Muscle layer of duodenum (tissue), 2 donors: ENCODE results near the gene MAX.
"Not testable (repeated sequence)": the region's sequence is repeated elsewhere in the genome, so short reads cannot be mapped to it uniquely, and the experiment has no call there.

Source experiments
- H3K27ac ChIP-seq: one replicate; pipeline ENCODE4 v1.7.0; 2013; ENCODE audit warnings: mild to moderate bottlenecking, low read length
- H3K27me3 ChIP-seq: one replicate; pipeline ENCODE4 v1.7.0; 2013; ENCODE audit warnings: low read depth, mild to moderate bottlenecking, control low read depth, low read length
- H3K36me3 ChIP-seq, 2 donors: one replicate each; pipeline ENCODE4 v1.7.0; 2013; ENCODE audit warnings: low read length in 2 of 2, control low read depth in 1 of 2, mild to moderate bottlenecking in 1 of 2; ENCODE audit not compliant: insufficient read depth in 2 of 2, control insufficient read depth in 1 of 2
- H3K4me1 ChIP-seq, 2 donors: one replicate each; pipeline ENCODE4 v1.7.0; 2013; ENCODE audit warnings: low read length in 2 of 2, mild to moderate bottlenecking in 2 of 2, control low read depth in 1 of 2, moderate library complexity in 1 of 2; ENCODE audit not compliant: insufficient read depth in 2 of 2, control insufficient read depth in 1 of 2
- H3K4me3 ChIP-seq, 2 donors: one replicate each; pipeline ENCODE4 v1.7.0; 2013; ENCODE audit warnings: low read length in 2 of 2, low read depth in 1 of 2, mild to moderate bottlenecking in 1 of 2
- H3K9me3 ChIP-seq, 2 donors: one replicate each; pipeline ENCODE4 v1.7.0; 2013; ENCODE audit warnings: low read length in 2 of 2, control low read depth in 1 of 2, mild to moderate bottlenecking in 1 of 2; ENCODE audit not compliant: control insufficient read depth in 1 of 2
- donor health status: healthy.

MAX gene

DNA sequence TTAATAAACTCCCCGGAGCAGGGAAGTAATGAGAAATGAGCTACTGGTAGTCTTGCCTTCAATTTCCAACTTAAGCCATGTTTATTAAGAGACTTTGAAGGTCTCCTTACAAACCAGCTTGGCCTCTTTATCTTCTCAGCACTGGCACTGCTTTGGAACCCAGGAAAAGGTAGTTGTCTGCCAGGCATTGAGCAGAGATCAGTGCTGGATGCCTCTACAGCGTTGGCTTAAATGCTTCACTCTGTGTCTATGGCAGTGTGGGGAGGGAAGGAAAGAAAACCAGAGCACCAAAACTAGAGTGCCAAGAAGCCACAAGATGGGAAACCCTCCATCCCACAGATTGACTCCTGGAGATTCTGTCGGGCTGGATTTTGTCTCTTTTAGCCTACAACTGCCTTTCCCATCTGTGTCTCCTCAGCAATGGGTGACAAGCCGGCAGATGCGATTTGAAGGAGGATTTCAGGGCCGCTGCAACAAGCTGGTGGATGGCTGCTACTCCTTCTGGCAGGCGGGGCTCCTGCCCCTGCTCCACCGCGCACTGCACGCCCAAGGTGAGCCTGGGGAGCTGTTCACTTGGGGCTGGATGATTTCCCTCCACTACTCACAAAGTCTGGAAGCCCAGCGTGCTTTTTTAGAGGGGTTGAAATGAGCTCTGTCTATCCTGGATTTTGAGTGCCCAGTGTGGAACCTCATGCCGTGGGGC is 58.3 kb downstream of the MAX start:
- Histone ChIP-seq H3K27me3 (no peaks in the 10 kb centered on the region), H3K27ac (no peak overlapping the region), H3K36me3 (peaks cover 15 to 20% of the 10 kb centered on the region in 2 donors), H3K9me3 (no peaks in the 10 kb centered on the region), H3K4me1 (no peaks in the 10 kb centered on the region), H3K4me3 (no peak overlapping the region)

DNA sequence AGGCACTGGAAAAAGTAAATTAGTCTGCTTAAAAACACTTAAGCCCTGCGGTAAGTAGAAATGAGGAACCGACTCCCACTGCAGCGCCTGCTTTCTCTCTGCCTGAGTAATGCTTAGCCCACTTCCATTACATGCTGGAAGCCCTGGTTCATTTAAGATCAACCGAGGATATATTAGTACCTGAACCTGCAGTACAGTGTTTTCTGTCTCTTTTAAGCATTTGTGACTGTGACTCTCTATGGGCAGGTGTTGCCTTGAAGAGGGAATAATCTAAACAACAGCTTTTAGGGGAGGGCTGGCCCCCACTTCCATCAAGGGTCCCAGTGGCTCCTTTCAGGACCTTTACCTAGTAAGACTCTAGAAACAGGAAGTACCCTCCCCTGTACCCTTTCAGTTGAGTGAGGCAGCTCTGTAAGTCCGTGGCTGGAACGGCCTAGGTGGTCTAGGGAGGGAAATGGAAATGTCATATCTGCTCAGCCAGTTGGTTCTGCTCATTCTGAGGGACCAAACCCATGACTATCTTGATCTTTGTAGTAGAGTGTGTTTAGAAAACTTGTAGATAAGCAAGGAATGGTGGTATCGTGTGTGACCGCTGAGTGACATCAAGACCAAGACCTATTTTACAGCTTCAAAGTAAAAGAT is 59.5 kb downstream of the MAX start:
- Histone ChIP-seq H3K36me3 (peaks cover 15 to 21% of the 10 kb centered on the region in 2 donors), H3K4me3 (no peak overlapping the region), H3K4me1 (no peaks in the 10 kb centered on the region), H3K9me3 (no peaks in the 10 kb centered on the region), H3K27me3 (no peaks in the 10 kb centered on the region), H3K27ac (no peak overlapping the region)

DNA sequence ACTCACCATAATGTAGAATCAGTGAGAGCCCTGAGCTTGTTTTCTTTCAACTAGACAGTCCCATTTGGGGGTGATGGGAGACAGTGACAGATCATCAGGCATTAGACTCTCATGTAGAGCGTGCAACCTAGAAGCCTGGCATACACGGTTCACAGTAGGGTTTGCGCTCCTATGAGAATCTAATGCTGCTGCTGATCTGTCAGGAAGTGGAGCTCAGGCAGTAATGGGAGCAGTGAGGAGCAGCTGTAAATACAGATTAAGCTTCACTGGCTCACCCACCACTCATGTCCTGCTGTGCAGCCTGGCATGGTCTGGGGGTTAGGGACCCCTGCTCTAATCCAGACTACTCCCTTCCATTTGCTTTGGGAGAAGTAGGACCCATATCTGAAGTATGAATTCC is 60.0 kb downstream of the MAX start:
- H3K4me3 ChIP-seq, result no peak overlapping the region
- H3K27me3 ChIP-seq, result no peaks in the 10 kb centered on the region
- no peaks in the 10 kb centered on the region for H3K4me1 ChIP-seq
- no peak overlapping the region for H3K27ac ChIP-seq
- no peaks in the 10 kb centered on the region for H3K9me3 ChIP-seq
- peaks cover 15 to 21% of the 10 kb centered on the region in 2 donors for H3K36me3 ChIP-seq

- Histone ChIP-seq H3K36me3 (peaks cover 15 to 21% of the 10 kb centered on the region in 2 donors), H3K4me1 (no peaks in the 10 kb centered on the region), H3K4me3 (no peak overlapping the region), H3K27ac (no peak overlapping the region), H3K27me3 (no peaks in the 10 kb centered on the region), H3K9me3 (no peaks in the 10 kb centered on the region)
These were observed 60.8 kb downstream of the MAX start for GRCh38 chr14:65041434-65041915.

DNA sequence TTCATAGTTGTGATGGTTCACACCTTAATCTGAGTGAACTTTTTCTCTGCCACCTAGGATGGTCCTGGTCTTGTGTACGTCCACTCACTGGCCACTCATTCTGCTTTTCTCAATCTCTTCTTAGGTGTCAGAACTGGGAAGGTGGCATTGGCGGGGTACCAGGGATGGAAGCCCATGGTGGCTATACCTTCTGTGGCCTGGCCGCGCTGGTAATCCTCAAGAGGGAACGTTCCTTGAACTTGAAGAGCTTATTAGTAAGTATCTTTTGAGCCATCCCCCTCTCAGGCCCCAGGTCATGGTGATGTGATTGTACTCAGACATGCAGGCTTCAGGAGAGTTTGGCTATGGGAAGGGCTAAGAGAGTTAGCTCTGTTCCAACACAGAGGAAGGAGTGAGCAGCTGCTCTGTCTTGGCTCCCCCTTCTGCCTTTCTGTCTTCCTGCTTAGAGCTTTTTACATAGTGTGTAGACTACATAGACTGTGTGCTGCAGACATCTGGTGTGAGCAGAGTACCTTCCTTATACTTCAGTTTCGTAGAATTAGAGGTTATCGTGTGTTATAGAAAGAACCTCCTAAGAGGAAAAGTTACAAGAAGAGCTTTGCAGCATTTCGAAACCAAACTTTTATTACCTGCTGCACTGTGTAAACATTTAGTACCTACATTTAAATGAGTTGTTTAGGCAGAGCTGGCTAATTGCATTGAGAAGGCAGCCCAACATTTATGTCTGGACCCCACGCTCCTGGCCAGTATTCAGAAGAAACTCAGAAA is 61.5 kb downstream of the MAX start:
- no peaks in the 10 kb centered on the region for H3K9me3 ChIP-seq
- H3K27me3 ChIP-seq, result no peaks in the 10 kb centered on the region
- H3K36me3 ChIP-seq, result peaks cover 15 to 21% of the 10 kb centered on the region in 2 donors
- no peaks in the 10 kb centered on the region for H3K4me1 ChIP-seq
- H3K4me3 ChIP-seq, result no peak overlapping the region
- H3K27ac ChIP-seq, result no peak overlapping the region

DNA sequence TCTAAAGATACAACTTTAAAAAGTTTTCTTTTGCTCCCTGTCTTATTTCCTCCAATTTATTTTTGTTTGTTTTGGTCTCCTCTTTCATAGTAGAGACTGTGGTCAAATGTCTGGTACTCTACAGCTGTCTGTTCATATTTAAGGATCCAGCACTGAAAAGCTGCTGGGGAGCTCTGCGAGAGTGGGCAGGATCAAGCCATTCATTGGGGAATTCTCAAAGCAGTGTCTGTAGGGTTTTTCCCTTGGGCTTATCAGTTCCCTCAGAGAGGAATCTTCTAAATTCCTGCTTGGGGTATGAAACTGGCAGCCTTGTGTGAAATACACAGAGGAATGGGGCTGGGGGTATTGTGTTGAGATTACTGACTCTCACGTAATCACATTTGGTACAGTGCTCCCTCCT is 63.4 kb downstream of the MAX start:
- H3K9me3 ChIP-seq, result no peaks in the 10 kb centered on the region
- H3K27ac ChIP-seq, result no peak overlapping the region
- peaks cover 15 to 18% of the 10 kb centered on the region in 2 donors for H3K36me3 ChIP-seq
- peaks cover 0 to 7% of the 10 kb centered on the region in 2 donors for H3K4me1 ChIP-seq
- H3K27me3 ChIP-seq, result no peaks in the 10 kb centered on the region
- no peak overlapping the region for H3K4me3 ChIP-seq

DNA sequence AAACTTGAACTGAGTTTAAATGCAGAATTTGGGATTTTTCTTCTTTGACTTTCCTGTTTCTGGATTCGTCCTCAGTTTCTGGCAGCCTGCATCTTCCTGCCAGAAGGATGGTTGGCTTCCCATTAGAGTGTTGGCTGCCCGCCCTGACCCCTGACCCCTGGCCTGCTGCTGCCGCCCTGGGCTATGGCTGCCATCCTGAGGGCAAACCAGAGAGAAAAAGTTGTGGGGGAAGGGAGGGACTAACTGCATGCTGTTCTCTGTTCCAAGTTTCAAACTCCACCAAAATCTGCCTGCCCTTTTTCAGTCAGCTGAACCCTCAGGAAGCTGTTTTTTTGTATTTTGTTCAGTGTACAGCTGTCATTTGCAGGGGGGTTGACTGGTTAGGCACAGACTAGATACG is 67.3 kb downstream of the MAX start:
- no peak overlapping the region for H3K4me3 ChIP-seq
- H3K4me1 ChIP-seq, result peaks cover 0 to 7% of the 10 kb centered on the region in 2 donors
- no peak overlapping the region for H3K27ac ChIP-seq

GRCh38 chr14:65034021-65034420 is 68.3 kb downstream of the MAX start:
- Histone ChIP-seq H3K27me3 (no peaks in the 10 kb centered on the region), H3K27ac (no peak overlapping the region), H3K36me3 (peaks cover 14% of the 10 kb centered on the region in 2 donors), H3K9me3 (no peaks in the 10 kb centered on the region), H3K4me3 (no peak overlapping the region), H3K4me1 (peaks cover 0 to 7% of the 10 kb centered on the region in 2 donors)

More for the DNA sequence above, 67.3 kb downstream of the MAX start:
- H3K27me3 ChIP-seq, result no peaks in the 10 kb centered on the region
- H3K36me3 ChIP-seq, result peaks cover 14 to 17% of the 10 kb centered on the region in 2 donors
- no peaks in the 10 kb centered on the region for H3K9me3 ChIP-seq

DNA sequence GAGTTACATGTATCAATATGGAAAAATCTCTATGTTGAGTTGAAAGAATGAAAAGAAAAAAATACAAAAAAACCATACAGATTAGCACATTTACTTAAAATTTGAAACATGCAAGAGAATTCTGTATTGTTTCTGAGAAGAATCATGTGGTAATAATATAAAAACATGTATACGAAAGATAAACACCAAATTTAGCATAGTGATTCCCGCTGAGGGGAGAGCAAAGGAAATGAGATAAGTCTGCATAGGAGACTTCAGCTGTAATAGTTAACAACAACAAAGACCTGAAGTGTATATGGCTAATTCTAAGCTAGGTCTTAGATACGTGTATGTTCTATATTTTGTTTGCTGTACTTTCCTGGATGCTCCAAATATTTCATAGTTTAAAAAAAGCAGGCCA is 69.1 kb downstream of the MAX start:
- no peak overlapping the region for H3K4me3 ChIP-seq
- H3K9me3 ChIP-seq, result no peaks in the 10 kb centered on the region
- H3K27ac ChIP-seq, result no peak overlapping the region
- peaks cover 0 to 7% of the 10 kb centered on the region in 2 donors for H3K4me1 ChIP-seq
- no peaks in the 10 kb centered on the region for H3K27me3 ChIP-seq
- H3K36me3 ChIP-seq, result peaks cover 13 to 14% of the 10 kb centered on the region in 2 donors

- H3K36me3 ChIP-seq, result peaks cover 20 to 22% of the 10 kb centered on the region in 2 donors
- H3K27ac ChIP-seq, result no peak overlapping the region
- peaks cover 0 to 7% of the 10 kb centered on the region in 2 donors for H3K4me1 ChIP-seq
- H3K27me3 ChIP-seq, result no peaks in the 10 kb centered on the region
- H3K4me3 ChIP-seq, result no peak overlapping the region
- H3K9me3 ChIP-seq, result no peaks in the 10 kb centered on the region
These were observed 70.0 kb downstream of the MAX start for GRCh38 chr14:65032319-65032718.

- not testable (repeated sequence) for H3K4me1 ChIP-seq, H3K9me3 ChIP-seq, H3K4me3 ChIP-seq, H3K27ac ChIP-seq, H3K27me3 ChIP-seq
- H3K36me3 ChIP-seq, result peaks cover 22% of the 10 kb centered on the region in 2 donors
These were observed 71.0 kb downstream of the MAX start for GRCh38 chr14:65031321-65031720.
